Astrocyte (in vitro differentiated cells and primary cell): ENCODE data around the gene PPP1R13B. TPM values are rescaled to one million over a fixed set of nuclear protein-coding genes. Genes with fewer than 3 reads are reported as not detected.

Source experiments
- DNase-seq: peaks from one replicate; pipeline ENCODE4 v3.0.0-alpha.2; 2010; ENCODE audit warnings: low read depth
- FAIRE-seq: peaks from 2 replicates; lab custom pipeline; 2011; peaks lifted over from hg19 to GRCh38; lab: Jason Lieb, UNC
- H2AFZ ChIP-seq: 2 replicates; pipeline ENCODE4 v1.6.0; 2012; ENCODE audit warnings: low read depth, low read length, inconsistent platforms
- H3K27ac ChIP-seq: 2 replicates; pipeline ENCODE4 v1.5.1; 2011; ENCODE audit warnings: low read depth, low read length, inconsistent platforms
- H3K27me3 ChIP-seq: 2 replicates; pipeline ENCODE4 v1.6.0; 2011; ENCODE audit warnings: low read length, inconsistent platforms; ENCODE audit not compliant: insufficient read depth
- H3K36me3 ChIP-seq: 2 replicates; pipeline ENCODE4 v1.5.1; 2011; ENCODE audit warnings: low read length, inconsistent platforms; ENCODE audit not compliant: insufficient read depth
- H3K4me1 ChIP-seq: 2 replicates; pipeline ENCODE4 v1.5.1; 2011; ENCODE audit warnings: low read length, inconsistent platforms; ENCODE audit not compliant: insufficient read depth
- H3K4me2 ChIP-seq: 2 replicates; pipeline ENCODE4 v1.6.0; 2012; ENCODE audit warnings: low read length, inconsistent platforms
- H3K4me3 ChIP-seq: 2 replicates; pipeline ENCODE4 v1.5.1; 2011; ENCODE audit warnings: low read depth, mild to moderate bottlenecking, low read length, inconsistent platforms; ENCODE audit not compliant: insufficient read depth
- H3K79me2 ChIP-seq: 2 replicates; pipeline ENCODE4 v1.6.0; 2012; ENCODE audit warnings: mild to moderate bottlenecking, low read length, inconsistent platforms; ENCODE audit not compliant: insufficient read depth
- H3K9ac ChIP-seq: 2 replicates; pipeline ENCODE4 v1.6.0; 2012; ENCODE audit warnings: mild to moderate bottlenecking, low read length, inconsistent platforms
- H3K9me3 ChIP-seq: 2 replicates; pipeline ENCODE4 v1.5.1; 2012; ENCODE audit warnings: low read depth, mild to moderate bottlenecking, low read length, inconsistent platforms; ENCODE audit not compliant: insufficient read depth
- H4K20me1 ChIP-seq: 2 replicates; pipeline ENCODE4 v1.6.0; 2012; ENCODE audit warnings: low read length, inconsistent platforms; ENCODE audit not compliant: insufficient read depth
- H3K27ac Mint-ChIP-seq: one replicate; pipeline ENCODE4 v1.8.0; 2021; ENCODE audit warnings: mild to moderate bottlenecking, mixed read lengths; ENCODE audit not compliant: unreplicated experiment
- H3K27me3 Mint-ChIP-seq: one replicate; pipeline ENCODE4 v1.8.0; 2021; ENCODE audit warnings: low read depth, mixed read lengths; ENCODE audit not compliant: unreplicated experiment
- H3K36me3 Mint-ChIP-seq: one replicate; pipeline ENCODE4 v1.8.0; 2021; ENCODE audit warnings: low read depth, mixed read lengths; ENCODE audit not compliant: unreplicated experiment
- H3K4me1 Mint-ChIP-seq: one replicate; pipeline ENCODE4 v1.8.0; 2021; ENCODE audit warnings: low read depth, mixed read lengths; ENCODE audit not compliant: unreplicated experiment
- H3K4me3 Mint-ChIP-seq: one replicate; pipeline ENCODE4 v1.8.0; 2021; ENCODE audit warnings: mild to moderate bottlenecking, moderate library complexity, mixed read lengths; ENCODE audit not compliant: unreplicated experiment
- H3K9me3 Mint-ChIP-seq: one replicate; pipeline ENCODE4 v1.8.0; 2021; ENCODE audit warnings: mild to moderate bottlenecking, mixed read lengths; ENCODE audit not compliant: unreplicated experiment
- EZH2 ChIP-seq: IDR thresholded peaks from 2 replicates; pipeline ENCODE4 v1.6.1; 2012; ENCODE audit warnings: mild to moderate bottlenecking, low read length, inconsistent platforms; ENCODE audit not compliant: insufficient read depth
- total RNA-seq: library from RNA; stranded (reverse); gene quantifications from 2 replicates; pipeline ENCODE4 v1.2.1, GENCODE V29; 2021
- TF ChIP-seq, protein P1 (sequence below): IDR thresholded peaks from 2 replicates; pipeline ENCODE4 v1.5.1; 2011; ENCODE audit warnings: low read depth, mild to moderate bottlenecking, inconsistent platforms, low read length, moderate library complexity; ENCODE audit not compliant: insufficient read depth

PPP1R13B gene
- total RNA-seq, 1 donor from 2014 or later: 7.0 TPM

- DNase-seq (no peak), FAIRE-seq (no peak)
- Mint-ChIP-seq H3K27me3 (no peaks in the 10 kb centered on the region), H3K4me3 (no peak overlapping the region), H3K9me3 (no peaks in the 10 kb centered on the region), H3K4me1 (peaks cover 2% of the 10 kb centered on the region), H3K27ac (no peak overlapping the region), H3K36me3 (peaks cover 26% of the 10 kb centered on the region)
- Histone ChIP-seq H3K4me1 (no peaks in the 10 kb centered on the region), H3K9ac (no peak overlapping the region), H3K79me2 (peaks cover 24% of the 10 kb centered on the region), H4K20me1 (peaks cover 66% of the 10 kb centered on the region), H3K27me3 (no peaks in the 10 kb centered on the region), H3K4me2 (no peak overlapping the region), H3K36me3 (peaks cover 16% of the 10 kb centered on the region), H2AFZ (no peak overlapping the region), H3K9me3 (no peaks in the 10 kb centered on the region), H3K27ac (no peak overlapping the region), H3K4me3 (no peak overlapping the region)
- TF ChIP-seq, protein P1, sequence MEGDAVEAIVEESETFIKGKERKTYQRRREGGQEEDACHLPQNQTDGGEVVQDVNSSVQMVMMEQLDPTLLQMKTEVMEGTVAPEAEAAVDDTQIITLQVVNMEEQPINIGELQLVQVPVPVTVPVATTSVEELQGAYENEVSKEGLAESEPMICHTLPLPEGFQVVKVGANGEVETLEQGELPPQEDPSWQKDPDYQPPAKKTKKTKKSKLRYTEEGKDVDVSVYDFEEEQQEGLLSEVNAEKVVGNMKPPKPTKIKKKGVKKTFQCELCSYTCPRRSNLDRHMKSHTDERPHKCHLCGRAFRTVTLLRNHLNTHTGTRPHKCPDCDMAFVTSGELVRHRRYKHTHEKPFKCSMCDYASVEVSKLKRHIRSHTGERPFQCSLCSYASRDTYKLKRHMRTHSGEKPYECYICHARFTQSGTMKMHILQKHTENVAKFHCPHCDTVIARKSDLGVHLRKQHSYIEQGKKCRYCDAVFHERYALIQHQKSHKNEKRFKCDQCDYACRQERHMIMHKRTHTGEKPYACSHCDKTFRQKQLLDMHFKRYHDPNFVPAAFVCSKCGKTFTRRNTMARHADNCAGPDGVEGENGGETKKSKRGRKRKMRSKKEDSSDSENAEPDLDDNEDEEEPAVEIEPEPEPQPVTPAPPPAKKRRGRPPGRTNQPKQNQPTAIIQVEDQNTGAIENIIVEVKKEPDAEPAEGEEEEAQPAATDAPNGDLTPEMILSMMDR: no peak
- TF ChIP-seq EZH2: no peak
Observed at GRCh38 chr14:103729496-103730448, 117.6 kb downstream of the PPP1R13B start.

DNA sequence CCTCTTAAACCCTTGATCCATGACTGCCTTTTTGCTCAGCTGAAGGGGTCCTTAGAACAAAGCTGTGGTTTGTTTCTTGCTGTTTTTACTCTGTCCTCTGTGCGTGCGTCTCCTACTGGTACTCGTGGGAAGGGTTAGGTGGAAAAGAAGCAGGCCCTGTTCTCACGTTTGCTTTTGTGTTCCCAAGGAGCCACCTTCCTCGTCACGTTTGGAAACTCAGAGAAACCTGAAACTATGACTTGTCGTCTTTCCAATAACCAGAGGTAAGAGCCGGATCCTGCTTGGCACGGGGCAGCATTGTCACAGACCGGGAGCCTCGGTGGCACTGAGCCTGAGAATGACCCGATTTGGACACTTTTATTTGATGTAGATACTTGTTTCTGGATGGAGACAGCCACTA lies 118.7 kb downstream of the PPP1R13B start:
- Mint-ChIP-seq H3K4me1 (peaks cover 6% of the 10 kb centered on the region), H3K4me3 (no peak overlapping the region), H3K36me3 (peaks cover 25% of the 10 kb centered on the region), H3K9me3 (no peaks in the 10 kb centered on the region), H3K27ac (no peak overlapping the region), H3K27me3 (no peaks in the 10 kb centered on the region)
- Histone ChIP-seq H3K4me3 (no peak overlapping the region), H4K20me1 (peaks cover 68% of the 10 kb centered on the region), H3K27me3 (no peaks in the 10 kb centered on the region), H2AFZ (no peak overlapping the region), H3K27ac (no peak overlapping the region), H3K4me2 (no peak overlapping the region), H3K4me1 (peaks cover 7% of the 10 kb centered on the region), H3K9ac (no peak overlapping the region), H3K9me3 (no peaks in the 10 kb centered on the region), H3K36me3 (peaks cover 15% of the 10 kb centered on the region), H3K79me2 (peaks cover 34% of the 10 kb centered on the region)
- FAIRE-seq (no peak), DNase-seq (no peak)
- TF ChIP-seq, protein P1: no peak
- no peak for TF ChIP-seq EZH2

- Histone ChIP-seq H3K36me3 (peaks cover 9% of the 10 kb centered on the region), H3K27me3 (no peaks in the 10 kb centered on the region), H3K27ac (no peak overlapping the region), H3K79me2 (peaks cover 40% of the 10 kb centered on the region), H3K4me2 (no peak overlapping the region), H3K9me3 (no peaks in the 10 kb centered on the region), H2AFZ (no peak overlapping the region), H3K4me3 (no peak overlapping the region), H3K4me1 (peaks cover 13% of the 10 kb centered on the region), H3K9ac (no peak overlapping the region), H4K20me1 (peaks cover 64% of the 10 kb centered on the region)
- H3K4me3 Mint-ChIP-seq: no peak overlapping the region
- peaks cover 23% of the 10 kb centered on the region for H3K36me3 Mint-ChIP-seq
- FAIRE-seq: no peak
- no peak overlapping the region for H3K27ac Mint-ChIP-seq
- H3K9me3 Mint-ChIP-seq: no peaks in the 10 kb centered on the region
- H3K27me3 Mint-ChIP-seq: no peaks in the 10 kb centered on the region
- peaks cover 7% of the 10 kb centered on the region for H3K4me1 Mint-ChIP-seq
- TF ChIP-seq, protein P1: no peak
- no peak for TF ChIP-seq EZH2
- DNase-seq: no peak
Observed at GRCh38 chr14:103728141-103728540, 119.2 kb downstream of the PPP1R13B start.
